ENCODE results near the gene RNF223.

Gene RNF223

GRCh38 chr1:1069711-1070676, 4.1 kb downstream of the RNF223 start:
- no peaks in the 10 kb centered on the region for H3K36me3 ChIP-seq (ENCODE audit: control insufficient read depth in 4 of 4, insufficient read depth in 4 of 4, low read length in 3 of 4)
- DNase-seq: peak in 2 of 3 donors; percentile 24 to 46
- no peak overlapping the region for H3K27ac ChIP-seq (ENCODE audit: insufficient read depth in 1 of 2, low read depth in 1 of 2, low read length in 2 of 2, poor library complexity in 1 of 2, severe bottlenecking in 2 of 2)
- H3K4me1 ChIP-seq (ENCODE audit: control extremely low read depth in 1 of 4, control insufficient read depth in 4 of 4, insufficient read depth in 4 of 4, low read length in 3 of 4): peaks cover 0 to 20% (median 16%) of the 10 kb centered on the region in 4 experiments
- POLR2A ChIA-PET: no interaction called here
- CTCF ChIA-PET: interaction anchor here (1.5 kb wide), 1 partner anchor 9 kb away, joined by 4 read pairs; no protein-coding TSS in a partner anchor
- no peaks in the 10 kb centered on the region for H3K9me3 ChIP-seq (ENCODE audit: control extremely low read depth in 1 of 5, control insufficient read depth in 4 of 5, insufficient read depth in 2 of 5, low read depth in 1 of 5, low read length in 4 of 5)
- H3K4me3 ChIP-seq (ENCODE audit: control insufficient read depth in 1 of 7, extremely low read depth in 1 of 7, insufficient read depth in 4 of 7, low read depth in 2 of 7, low read length in 6 of 7): peak overlapping the region in 5 of 7 experiments; percentile 23 to 86 (median 73)
- WGBS (ENCODE audit: insufficient coverage): 76% methylated on average over 28 of the region's 40 CpGs
- peaks cover 0 to 37% (median 4%) of the 10 kb centered on the region in 5 experiments for H3K27me3 ChIP-seq (replicated peaks in 2 of 5; ENCODE audit: control insufficient read depth in 4 of 5, insufficient read depth in 5 of 5, low read length in 4 of 5)

- H3K4me3 ChIP-seq (ENCODE audit: control insufficient read depth in 1 of 7, extremely low read depth in 1 of 7, insufficient read depth in 4 of 7, low read depth in 2 of 7, low read length in 6 of 7): peak overlapping the region; percentile 50 to 86 (median 73)
- ChIA-PET CTCF (interaction anchor here (1.5 kb wide), 1 partner anchor 8 kb away, joined by 4 read pairs; no protein-coding TSS in a partner anchor), POLR2A (no interaction called here)
These were observed 4.9 kb downstream of the RNF223 start for GRCh38 chr1:1069056-1069710.

GRCh38 chr1:1068517-1069055, 5.5 kb downstream of the RNF223 start:
- Histone ChIP-seq H3K27me3 (replicated peaks in 2 of 5; ENCODE audit: control insufficient read depth in 4 of 5, insufficient read depth in 5 of 5, low read length in 4 of 5) (peaks cover 0 to 35% (median 6%) of the 10 kb centered on the region in 5 experiments), H3K4me1 (ENCODE audit: control extremely low read depth in 1 of 4, control insufficient read depth in 4 of 4, insufficient read depth in 4 of 4, low read length in 3 of 4) (peaks cover 0 to 30% (median 25%) of the 10 kb centered on the region in 4 experiments), H3K9me3 (ENCODE audit: control extremely low read depth in 1 of 5, control insufficient read depth in 4 of 5, insufficient read depth in 2 of 5, low read depth in 1 of 5, low read length in 4 of 5) (no peaks in the 10 kb centered on the region), H3K27ac (ENCODE audit: insufficient read depth in 1 of 2, low read depth in 1 of 2, low read length in 2 of 2, poor library complexity in 1 of 2, severe bottlenecking in 2 of 2) (no peak overlapping the region), H3K4me3 (ENCODE audit: control insufficient read depth in 1 of 7, extremely low read depth in 1 of 7, insufficient read depth in 4 of 7, low read depth in 2 of 7, low read length in 6 of 7) (peak overlapping the region; percentile 17 to 86 (median 49)), H3K36me3 (ENCODE audit: control insufficient read depth in 4 of 4, insufficient read depth in 4 of 4, low read length in 3 of 4) (no peaks in the 10 kb centered on the region)
- POLR2A ChIA-PET: no interaction called here
- DNase-seq: peak in 2 of 3 donors; percentile 46 to 55
- under 1% methylated on average over 34 of the region's 55 CpGs for WGBS (ENCODE audit: insufficient coverage)
- CTCF ChIA-PET: interaction anchor here (0.9 kb wide), 1 partner anchor 54 kb away, joined by 3 read pairs; no protein-coding TSS in a partner anchor

More at GRCh38 chr1:1069056-1069710, 4.9 kb downstream of the RNF223 start:
- Histone ChIP-seq H3K9me3 (ENCODE audit: control extremely low read depth in 1 of 5, control insufficient read depth in 4 of 5, insufficient read depth in 2 of 5, low read depth in 1 of 5, low read length in 4 of 5) (no peaks in the 10 kb centered on the region), H3K27ac (ENCODE audit: insufficient read depth in 1 of 2, low read depth in 1 of 2, low read length in 2 of 2, poor library complexity in 1 of 2, severe bottlenecking in 2 of 2) (no peak overlapping the region), H3K4me1 (ENCODE audit: control extremely low read depth in 1 of 4, control insufficient read depth in 4 of 4, insufficient read depth in 4 of 4, low read length in 3 of 4) (peaks cover 0 to 24% (median 19%) of the 10 kb centered on the region in 4 experiments), H3K36me3 (ENCODE audit: control insufficient read depth in 4 of 4, insufficient read depth in 4 of 4, low read length in 3 of 4) (no peaks in the 10 kb centered on the region), H3K27me3 (replicated peaks in 2 of 5; ENCODE audit: control insufficient read depth in 4 of 5, insufficient read depth in 5 of 5, low read length in 4 of 5) (peaks cover 0 to 35% (median 4%) of the 10 kb centered on the region in 5 experiments)
- peak; percentile 65 to 76 (median 75) for DNase-seq
- WGBS (ENCODE audit: insufficient coverage): 3% methylated on average over 64 of the region's 75 CpGs

GRCh38 chr1:1067860-1068516, 6.1 kb downstream of the RNF223 start:
- no peak for DNase-seq
- Histone ChIP-seq H3K9me3 (ENCODE audit: control extremely low read depth in 1 of 5, control insufficient read depth in 4 of 5, insufficient read depth in 2 of 5, low read depth in 1 of 5, low read length in 4 of 5) (no peaks in the 10 kb centered on the region), H3K36me3 (ENCODE audit: control insufficient read depth in 4 of 4, insufficient read depth in 4 of 4, low read length in 3 of 4) (no peaks in the 10 kb centered on the region), H3K27ac (ENCODE audit: insufficient read depth in 1 of 2, low read depth in 1 of 2, low read length in 2 of 2, poor library complexity in 1 of 2, severe bottlenecking in 2 of 2) (no peak overlapping the region), H3K27me3 (replicated peaks in 2 of 5; ENCODE audit: control insufficient read depth in 4 of 5, insufficient read depth in 5 of 5, low read length in 4 of 5) (peaks cover 0 to 41% (median 6%) of the 10 kb centered on the region in 5 experiments), H3K4me1 (ENCODE audit: control extremely low read depth in 1 of 4, control insufficient read depth in 4 of 4, insufficient read depth in 4 of 4, low read length in 3 of 4) (peaks cover 0 to 36% (median 31%) of the 10 kb centered on the region in 4 experiments), H3K4me3 (ENCODE audit: control insufficient read depth in 1 of 7, extremely low read depth in 1 of 7, insufficient read depth in 4 of 7, low read depth in 2 of 7, low read length in 6 of 7) (peak overlapping the region in 6 of 7 experiments; percentile 17 to 86 (median 48))
- POLR2A ChIA-PET: no interaction called here
- CTCF ChIA-PET: interaction anchor here (0.9 kb wide), 1 partner anchor 55 kb away, joined by 3 read pairs; no protein-coding TSS in a partner anchor
- WGBS (ENCODE audit: insufficient coverage): 63% methylated on average over 31 of the region's 32 CpGs

- ChIA-PET CTCF (no interaction called here), POLR2A (no interaction called here)
- peaks cover 0 to 47% (median 8%) of the 10 kb centered on the region in 5 experiments for H3K27me3 ChIP-seq (replicated peaks in 2 of 5; ENCODE audit: control insufficient read depth in 4 of 5, insufficient read depth in 5 of 5, low read length in 4 of 5)
- no peaks in the 10 kb centered on the region for H3K9me3 ChIP-seq (ENCODE audit: control extremely low read depth in 1 of 5, control insufficient read depth in 4 of 5, insufficient read depth in 2 of 5, low read depth in 1 of 5, low read length in 4 of 5)
- WGBS (ENCODE audit: insufficient coverage): 90% methylated on average over 52 of the region's 54 CpGs
- no peak overlapping the region for H3K27ac ChIP-seq (ENCODE audit: insufficient read depth in 1 of 2, low read depth in 1 of 2, low read length in 2 of 2, poor library complexity in 1 of 2, severe bottlenecking in 2 of 2)
- H3K36me3 ChIP-seq (ENCODE audit: control insufficient read depth in 4 of 4, insufficient read depth in 4 of 4, low read length in 3 of 4): no peaks in the 10 kb centered on the region
- H3K4me3 ChIP-seq (ENCODE audit: control insufficient read depth in 1 of 7, extremely low read depth in 1 of 7, insufficient read depth in 4 of 7, low read depth in 2 of 7, low read length in 6 of 7): no peak overlapping the region
- DNase-seq: no peak
- peaks cover 0 to 43% (median 36%) of the 10 kb centered on the region in 4 experiments for H3K4me1 ChIP-seq (ENCODE audit: control extremely low read depth in 1 of 4, control insufficient read depth in 4 of 4, insufficient read depth in 4 of 4, low read length in 3 of 4)
These were observed 6.7 kb downstream of the RNF223 start for GRCh38 chr1:1067284-1067859.
